ENCODE data around the gene WWC1. TPM values are rescaled to one million over a fixed set of nuclear protein-coding genes. Genes with fewer than 3 reads are reported as not detected.
A peak's percentile ranks its signal among the peaks of the same experiment; 100 is the strongest.

WWC1 gene
- total RNA-seq, 1 experiment from 2014 or later, result 108 TPM

DNA sequence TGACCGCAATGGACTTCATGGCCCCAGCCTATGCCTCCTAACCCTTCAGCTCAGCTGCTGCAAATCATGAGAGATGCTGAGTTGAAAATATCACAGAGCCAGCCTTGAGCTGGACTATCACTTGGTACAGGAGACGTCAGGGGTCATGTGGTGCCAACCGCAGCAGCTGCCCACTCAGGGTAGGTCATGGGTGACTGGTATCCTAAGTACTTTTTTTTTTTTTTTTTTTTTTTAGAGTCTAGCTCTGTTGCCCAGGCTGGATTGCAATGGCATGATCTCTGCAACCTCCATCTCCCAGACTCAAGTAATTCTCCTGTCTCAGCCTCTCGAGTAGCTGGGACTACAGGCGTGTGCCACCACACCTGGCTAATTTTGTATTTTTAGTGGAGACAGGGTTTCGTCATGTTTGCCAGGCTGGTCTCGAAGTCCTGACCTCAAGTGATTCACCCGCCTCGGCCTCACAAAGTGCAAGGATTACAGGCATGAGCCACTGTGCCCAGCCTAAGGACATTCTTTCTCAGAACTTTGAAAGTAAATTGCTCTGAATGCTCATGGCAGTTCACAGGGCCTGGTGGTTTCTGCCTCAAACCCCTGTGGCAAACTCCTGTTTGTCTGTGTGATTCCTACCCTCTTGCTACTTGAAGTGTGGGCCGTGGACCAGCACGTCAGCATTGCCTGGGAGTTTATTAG, 21.3 kb downstream of the WWC1 start:
- H3K9me3 Mint-ChIP-seq (ENCODE audit: unreplicated experiment), result no peaks in the 10 kb centered on the region
- intact Hi-C loops (cut with micrococcal nuclease; ENCODE audit: unreplicated experiment), result no loop called here
- Histone ChIP-seq H3K9me3 (no peaks in the 10 kb centered on the region), H3K4me3 (ENCODE audit: low read depth, low read length) (no peak overlapping the region), H3K36me3 (ENCODE audit: control insufficient read depth, insufficient read depth, low read length) (peaks cover 4% of the 10 kb centered on the region; the same call in 1 of the 2 replicates), H3K27me3 (replicated peaks; ENCODE audit: control insufficient read depth, insufficient read depth, low read length) (no peaks in the 10 kb centered on the region), H3K4me1 (peaks cover 89% of the 10 kb centered on the region)
- CTCF ChIA-PET, result interaction anchor here (0.6 to 2.2 kb wide), 2 partner anchors 21 to 34 kb away, joined by 6 to 12 read pairs; partner anchors contain the start of gene WWC1
- DNase-seq, result no peak
- H3K27me3 Mint-ChIP-seq (ENCODE audit: insufficient read depth, unreplicated experiment), result no peaks in the 10 kb centered on the region
- TF ChIP-seq CTCF (IDR thresholded peaks at IDR 0.05; ENCODE audit: insufficient read depth in 1 of 2, low read depth in 1 of 2, low read length in 1 of 2, severe bottlenecking in 1 of 2, unreplicated experiment in 1 of 2), result no peak
- peaks cover 66% of the 10 kb centered on the region for H3K4me1 Mint-ChIP-seq (ENCODE audit: low read depth, unreplicated experiment)
- POLR2A ChIA-PET, result no interaction called here
- no TSS peak for BruUV-seq (replicated peaks)
- H3K27ac Mint-ChIP-seq (ENCODE audit: unreplicated experiment), result peak overlapping the region; percentile 98
- peaks cover 83% of the 10 kb centered on the region for H3K36me3 Mint-ChIP-seq (ENCODE audit: insufficient read depth, unreplicated experiment)
- H3K4me3 Mint-ChIP-seq (ENCODE audit: unreplicated experiment), result no peak overlapping the region

DNA sequence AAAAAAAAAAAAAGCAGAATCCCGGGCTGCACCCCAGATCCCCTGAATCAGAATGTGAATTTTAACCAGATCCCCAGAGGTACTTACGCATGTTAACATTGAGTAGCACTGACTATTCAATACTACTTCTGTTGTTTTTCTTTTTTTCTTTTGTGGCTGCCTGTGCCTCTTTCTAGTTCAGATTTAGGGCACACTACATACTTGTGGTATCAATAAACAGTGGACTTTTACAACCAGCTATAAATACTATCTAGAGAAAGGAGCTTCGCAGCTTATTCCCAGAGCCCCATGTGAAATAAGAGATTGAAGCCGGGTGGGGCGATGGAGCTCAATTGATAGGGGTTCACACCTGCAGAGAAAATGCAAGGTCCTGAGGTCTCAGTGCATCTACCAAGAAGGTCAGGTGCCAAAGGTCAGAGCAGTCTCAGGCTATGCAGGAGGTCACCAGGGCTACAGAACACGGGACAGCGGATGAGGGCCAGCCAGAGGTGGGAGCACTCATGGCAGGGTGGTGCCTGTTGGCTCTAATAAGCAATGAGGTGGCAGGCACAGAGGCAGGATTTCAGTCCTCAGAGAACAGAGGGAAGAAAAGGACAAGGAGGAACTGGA, 22.3 kb downstream of the WWC1 start:
- Histone ChIP-seq H3K27me3 (replicated peaks; ENCODE audit: control insufficient read depth, insufficient read depth, low read length) (no peaks in the 10 kb centered on the region), H3K4me3 (ENCODE audit: low read depth, low read length) (no peak overlapping the region), H3K9me3 (no peaks in the 10 kb centered on the region), H3K36me3 (ENCODE audit: control insufficient read depth, insufficient read depth, low read length) (peaks cover 4% of the 10 kb centered on the region; the same call in 1 of the 2 replicates), H3K4me1 (peaks cover 88% of the 10 kb centered on the region)
- Mint-ChIP-seq H3K36me3 (ENCODE audit: insufficient read depth, unreplicated experiment) (peaks cover 79% of the 10 kb centered on the region), H3K9me3 (ENCODE audit: unreplicated experiment) (no peaks in the 10 kb centered on the region), H3K27ac (ENCODE audit: unreplicated experiment) (peak overlapping the region; percentile 98), H3K4me3 (ENCODE audit: unreplicated experiment) (peak overlapping the region; percentile 64), H3K4me1 (ENCODE audit: low read depth, unreplicated experiment) (peaks cover 66% of the 10 kb centered on the region), H3K27me3 (ENCODE audit: insufficient read depth, unreplicated experiment) (no peaks in the 10 kb centered on the region)
- peak in 1 of 2 experiments; percentile 74 for DNase-seq
- POLR2A ChIA-PET, result interaction anchor here (0.9 kb wide), 1 partner anchor 21 kb away, joined by 3 read pairs; no protein-coding TSS in a partner anchor
- BruUV-seq (replicated peaks), result no TSS peak
- no peak for TF ChIP-seq CTCF (IDR thresholded peaks at IDR 0.05; ENCODE audit: insufficient read depth in 1 of 2, low read depth in 1 of 2, low read length in 1 of 2, severe bottlenecking in 1 of 2, unreplicated experiment in 1 of 2)
- CTCF ChIA-PET, result interaction anchor here (1.0 to 3.4 kb wide), 3 partner anchors 16 to 22 kb away, joined by 3 to 24 read pairs (median 14); partner anchors contain the start of gene WWC1
- intact Hi-C loops (cut with micrococcal nuclease; ENCODE audit: unreplicated experiment), result loop anchor here (1.0 kb wide), 1 partner anchor 25 kb away; no protein-coding TSS in a partner anchor

GRCh38 chr5:168314735-168315411, 23.4 kb downstream of the WWC1 start:
- Histone ChIP-seq H3K27me3 (replicated peaks; ENCODE audit: control insufficient read depth, insufficient read depth, low read length) (no peaks in the 10 kb centered on the region), H3K36me3 (ENCODE audit: control insufficient read depth, insufficient read depth, low read length) (peaks cover 4% of the 10 kb centered on the region; the same call in 1 of the 2 replicates), H3K4me1 (peaks cover 86% of the 10 kb centered on the region), H3K4me3 (ENCODE audit: low read depth, low read length) (no peak overlapping the region), H3K9me3 (no peaks in the 10 kb centered on the region)
- TF ChIP-seq CTCF (IDR thresholded peaks at IDR 0.05; ENCODE audit: insufficient read depth in 1 of 2, low read depth in 1 of 2, low read length in 1 of 2, severe bottlenecking in 1 of 2, unreplicated experiment in 1 of 2), result peak; percentile 7 to 37
- H3K9me3 Mint-ChIP-seq (ENCODE audit: unreplicated experiment), result no peaks in the 10 kb centered on the region
- CTCF ChIA-PET, result interaction anchor here (0.5 to 3.4 kb wide), 8 partner anchors 8 to 50 kb away, joined by 3 to 24 read pairs (median 4); partner anchors contain the start of gene WWC1
- H3K4me3 Mint-ChIP-seq (ENCODE audit: unreplicated experiment), result peak overlapping the region; percentile 64
- BruUV-seq (replicated peaks), result no TSS peak
- peaks cover 54% of the 10 kb centered on the region for H3K4me1 Mint-ChIP-seq (ENCODE audit: low read depth, unreplicated experiment)
- DNase-seq, result peak; percentile 95 to 99
- peaks cover 77% of the 10 kb centered on the region for H3K36me3 Mint-ChIP-seq (ENCODE audit: insufficient read depth, unreplicated experiment)
- POLR2A ChIA-PET, result interaction anchor here (0.9 to 3.9 kb wide), 4 partner anchors 13 to 50 kb away, joined by 3 to 22 read pairs (median 12); partner anchors contain the start of gene WWC1
- intact Hi-C loops (cut with micrococcal nuclease; ENCODE audit: unreplicated experiment), result loop anchor here (1.0 kb wide), 1 partner anchor 27 kb away; no protein-coding TSS in a partner anchor
- no peaks in the 10 kb centered on the region for H3K27me3 Mint-ChIP-seq (ENCODE audit: insufficient read depth, unreplicated experiment)
- peak overlapping the region; percentile 98 for H3K27ac Mint-ChIP-seq (ENCODE audit: unreplicated experiment)

Data from Caco-2 (cell line).